HG03521 (cell line): Measurements from ENCODE around the gene SASH1.

Source experiments
- ATAC-seq: cut with Tn5 transposase; IDR thresholded peaks from one replicate; pipeline ENCODE4 v1.9.1; 2021; ENCODE audit warnings: mild to moderate bottlenecking, moderate library complexity; ENCODE audit not compliant: unreplicated experiment

Gene SASH1

DNA sequence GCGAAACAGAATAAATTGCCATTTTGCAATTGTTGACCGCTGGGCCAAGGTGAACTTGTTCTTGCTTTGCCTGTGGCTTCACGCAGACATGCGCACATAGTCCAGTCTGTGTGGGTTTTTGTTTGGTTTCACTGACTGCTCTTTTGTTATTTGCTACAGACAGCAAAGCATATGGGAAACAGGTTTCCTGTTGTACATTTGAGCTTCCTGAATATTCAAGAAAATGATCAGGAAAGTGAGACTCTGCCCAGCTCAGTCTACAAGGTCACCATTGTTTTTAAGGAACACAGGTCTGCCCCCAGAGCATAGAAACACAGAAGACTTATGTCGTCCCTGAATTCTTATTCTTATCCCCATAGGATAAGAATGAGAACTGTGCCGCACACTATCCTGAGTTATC, 55.6 kb downstream of the SASH1 start:
- ATAC-seq = no peak

DNA sequence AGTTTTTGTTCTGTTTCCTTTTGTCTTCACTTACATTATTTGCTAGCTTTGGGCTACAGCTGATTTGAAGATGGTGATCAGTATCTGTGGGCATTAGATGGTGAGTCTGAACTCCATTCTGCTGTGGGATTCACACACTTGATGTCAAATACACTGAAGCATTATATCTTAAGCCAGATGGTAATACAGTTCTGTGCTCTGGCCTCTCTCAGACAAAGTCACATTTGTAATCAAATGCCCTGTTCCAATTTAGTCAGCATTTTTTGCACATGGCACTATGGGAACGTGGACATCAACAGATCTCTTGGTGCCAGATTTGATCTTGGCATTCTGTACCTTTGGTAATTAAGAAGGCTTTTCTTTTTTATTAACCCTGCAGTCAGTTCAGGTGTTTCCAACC, 56.0 kb downstream of the SASH1 start:
- ATAC-seq = no peak

DNA sequence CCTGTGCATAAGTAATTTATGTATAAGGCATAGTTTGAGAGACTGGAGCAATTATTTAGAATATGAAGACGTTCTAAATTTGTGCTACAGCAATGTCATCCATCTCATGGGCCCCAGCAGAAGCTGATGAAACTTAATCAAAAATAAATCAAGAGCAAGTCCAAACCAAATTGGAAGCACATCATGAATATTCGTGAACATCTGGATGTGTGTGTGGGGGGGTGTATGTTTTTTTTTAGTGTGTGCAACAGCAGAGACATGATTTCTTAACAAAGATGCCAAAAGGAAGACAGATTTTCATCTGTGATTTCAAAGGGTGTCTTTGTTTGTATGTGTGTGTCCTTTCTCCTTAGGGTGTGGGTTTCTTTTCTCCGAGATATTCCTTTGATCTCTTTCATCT, 58.9 kb downstream of the SASH1 start:
- ATAC-seq = no peak

DNA sequence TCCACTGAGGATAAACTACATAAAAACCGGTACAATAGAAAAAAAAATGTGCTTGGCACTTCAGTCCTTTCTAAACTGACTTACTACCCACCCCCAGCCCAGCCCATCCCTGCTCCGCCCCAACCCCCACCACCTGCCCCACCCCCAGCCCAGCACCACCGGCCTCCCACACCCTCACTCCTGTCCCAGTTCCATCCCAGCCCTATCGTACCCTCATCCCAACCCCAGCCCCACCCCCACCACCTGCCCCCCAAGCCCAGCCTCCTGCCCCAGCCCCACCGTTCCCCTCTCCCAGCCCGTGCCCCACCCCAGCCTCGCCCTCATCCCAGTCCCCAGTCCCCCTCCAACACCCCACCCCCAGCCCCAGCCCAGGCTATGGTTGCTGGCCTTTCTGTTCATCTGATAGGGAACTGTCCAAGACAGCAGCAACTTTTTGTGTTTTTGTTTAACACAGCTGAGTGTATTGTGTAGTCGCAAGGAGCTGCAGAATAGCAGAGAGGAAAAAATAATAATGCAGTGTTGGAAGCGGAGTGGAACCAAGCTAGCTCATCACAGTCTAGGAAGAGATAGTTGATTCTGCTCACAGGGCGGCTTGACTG, 61.9 kb downstream of the SASH1 start:
- ATAC-seq = no peak

DNA sequence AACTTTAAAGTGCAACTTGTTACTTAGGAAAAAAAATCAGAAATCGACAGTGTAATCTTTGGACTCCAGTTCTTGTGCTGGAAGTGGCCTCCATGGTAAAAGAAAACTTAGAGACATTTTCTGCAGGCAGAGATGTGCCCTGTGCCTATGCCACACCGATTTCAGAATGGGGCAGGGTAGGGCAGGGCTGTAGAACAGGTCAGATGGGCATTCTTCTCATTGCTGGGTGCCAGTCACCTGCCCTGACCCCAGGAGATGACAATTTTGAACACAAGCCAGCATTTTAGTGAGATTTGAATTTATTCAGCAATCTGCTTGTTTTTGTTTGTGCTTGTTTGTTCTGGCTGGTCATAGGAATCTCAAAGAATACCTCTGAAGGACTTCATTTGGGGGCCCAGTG, 63.3 kb downstream of the SASH1 start:
- ATAC-seq = no peak

DNA sequence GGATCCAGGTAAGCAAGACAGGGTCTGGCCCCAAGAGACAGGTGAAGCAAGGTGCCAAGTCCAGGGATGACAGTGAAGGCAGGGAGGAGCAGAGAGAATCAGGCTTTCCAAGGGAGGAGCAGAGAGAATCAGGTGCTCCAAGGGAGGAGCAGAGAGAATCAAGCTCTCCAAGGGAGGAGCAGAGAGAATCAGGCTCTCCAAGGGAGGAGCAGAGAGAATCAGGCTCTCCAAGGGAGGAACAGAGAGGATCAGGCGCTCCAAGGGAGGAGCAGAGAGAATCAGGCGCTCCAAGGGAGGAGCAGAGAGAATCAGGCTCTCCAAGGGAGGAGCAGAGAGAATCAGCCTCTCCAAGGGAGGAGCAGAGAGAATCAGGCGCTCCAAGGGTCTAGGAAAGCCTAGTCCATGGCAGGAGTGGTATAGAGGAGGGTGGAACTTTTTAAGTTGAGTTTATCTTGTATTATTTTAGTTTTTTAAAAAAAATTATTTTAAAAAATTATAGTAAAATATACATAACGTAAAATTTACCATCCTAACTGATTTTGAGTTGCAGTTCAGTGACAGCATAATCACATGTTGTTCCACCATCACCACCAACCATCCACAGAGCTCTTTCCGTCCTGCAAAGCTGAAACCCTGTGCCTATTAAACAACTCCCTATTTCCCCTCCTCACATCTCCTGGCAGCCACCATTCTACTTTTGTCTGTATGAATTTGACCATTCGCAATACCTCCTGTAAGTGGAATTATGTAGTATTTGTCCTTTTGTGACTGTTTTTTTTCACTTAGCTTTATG, 64.1 kb downstream of the SASH1 start:
- ATAC-seq = no peak

DNA sequence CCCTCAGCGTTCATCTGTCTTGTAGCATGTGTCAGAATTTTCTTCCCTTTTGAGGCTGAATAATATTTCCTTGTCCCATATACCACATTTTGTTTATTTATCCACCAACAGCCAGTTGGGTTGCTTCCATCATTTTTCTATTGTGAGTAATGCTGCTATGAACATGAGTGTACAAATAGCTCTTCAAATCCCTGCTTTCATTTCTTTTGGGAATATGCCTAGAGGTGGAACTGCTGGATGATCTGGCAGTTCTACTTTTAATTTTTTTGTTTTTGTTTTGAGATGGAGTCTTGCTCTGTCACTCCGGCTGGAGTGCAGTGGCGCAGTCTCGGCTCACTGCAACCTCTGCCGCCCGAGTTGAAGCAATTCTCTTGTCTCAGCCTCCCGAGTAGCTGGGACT, 64.7 kb downstream of the SASH1 start:
- ATAC-seq = no peak

DNA sequence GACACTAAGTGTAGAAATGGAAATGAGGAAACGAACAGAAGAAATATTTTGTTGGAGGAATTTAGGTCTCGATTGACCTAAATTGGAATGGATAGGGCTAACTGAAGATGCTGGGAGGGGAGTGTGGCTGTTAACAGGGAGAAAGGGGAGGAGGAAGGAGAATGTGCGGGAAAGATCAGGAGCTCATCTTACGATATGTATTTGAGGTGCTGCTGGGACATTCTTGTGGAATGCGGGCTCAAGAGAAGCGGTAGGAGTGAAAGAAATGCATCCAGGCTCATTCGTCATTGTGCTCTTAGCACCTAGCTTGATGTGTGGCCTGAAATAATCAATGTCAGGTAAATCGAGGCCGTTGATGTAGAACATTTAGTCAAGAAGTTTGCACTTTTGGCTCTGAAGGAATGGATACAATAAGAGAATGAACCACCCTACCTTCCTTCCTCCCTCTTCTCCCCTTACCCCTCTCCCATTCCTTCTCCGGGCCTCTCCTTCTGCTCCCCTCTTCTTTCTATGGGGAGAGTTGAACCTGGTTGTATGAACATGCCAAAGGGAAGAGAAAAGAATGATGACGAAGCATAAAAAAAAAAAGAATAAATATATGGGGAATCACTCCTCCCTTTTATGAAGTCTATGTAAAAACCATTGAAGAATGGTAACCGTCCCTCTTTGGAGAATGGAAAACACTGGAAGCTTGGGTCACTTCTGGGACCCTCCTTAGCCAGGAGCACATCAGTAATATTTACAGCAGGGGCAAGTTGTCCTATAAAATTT, 70.9 kb downstream of the SASH1 start:
- no peak for ATAC-seq

DNA sequence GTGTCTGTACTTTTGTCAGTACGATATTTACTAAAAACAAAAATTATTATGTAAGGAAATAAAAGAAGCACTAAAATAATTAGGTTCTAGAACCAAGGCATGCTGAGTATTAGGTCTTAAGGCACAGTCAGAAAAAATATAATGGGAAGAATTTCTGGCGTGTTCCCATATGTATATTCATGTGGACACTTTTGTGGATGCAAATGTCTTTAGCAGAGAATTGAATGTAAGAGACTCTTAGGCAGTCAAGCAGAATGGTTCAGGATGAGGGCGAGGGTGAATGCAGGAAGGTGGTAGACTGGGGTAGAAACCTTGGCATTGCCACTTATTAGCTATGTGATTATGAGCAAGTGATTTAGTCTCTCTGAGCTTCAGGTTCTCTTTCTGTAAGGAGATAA, 71.5 kb downstream of the SASH1 start:
- ATAC-seq = no peak

DNA sequence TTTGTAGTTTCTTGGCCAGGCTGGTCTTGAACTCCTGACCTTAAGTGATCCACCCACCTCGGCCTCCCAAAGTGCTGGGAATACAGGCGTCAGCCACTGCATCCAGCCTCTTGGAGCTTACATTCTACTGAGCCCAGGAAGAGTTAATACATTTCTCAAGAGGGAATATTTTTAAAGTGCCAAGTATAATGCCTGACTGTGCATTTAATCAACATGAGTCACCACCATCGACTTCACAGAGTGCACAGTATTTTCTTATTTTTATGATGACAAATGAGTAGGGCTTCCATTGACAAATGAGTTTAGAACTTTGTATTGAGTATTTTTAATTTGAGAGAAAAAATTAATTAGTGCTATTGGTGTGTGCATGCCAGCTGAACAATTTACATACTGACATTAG, 72.2 kb downstream of the SASH1 start:
- no peak for ATAC-seq

DNA sequence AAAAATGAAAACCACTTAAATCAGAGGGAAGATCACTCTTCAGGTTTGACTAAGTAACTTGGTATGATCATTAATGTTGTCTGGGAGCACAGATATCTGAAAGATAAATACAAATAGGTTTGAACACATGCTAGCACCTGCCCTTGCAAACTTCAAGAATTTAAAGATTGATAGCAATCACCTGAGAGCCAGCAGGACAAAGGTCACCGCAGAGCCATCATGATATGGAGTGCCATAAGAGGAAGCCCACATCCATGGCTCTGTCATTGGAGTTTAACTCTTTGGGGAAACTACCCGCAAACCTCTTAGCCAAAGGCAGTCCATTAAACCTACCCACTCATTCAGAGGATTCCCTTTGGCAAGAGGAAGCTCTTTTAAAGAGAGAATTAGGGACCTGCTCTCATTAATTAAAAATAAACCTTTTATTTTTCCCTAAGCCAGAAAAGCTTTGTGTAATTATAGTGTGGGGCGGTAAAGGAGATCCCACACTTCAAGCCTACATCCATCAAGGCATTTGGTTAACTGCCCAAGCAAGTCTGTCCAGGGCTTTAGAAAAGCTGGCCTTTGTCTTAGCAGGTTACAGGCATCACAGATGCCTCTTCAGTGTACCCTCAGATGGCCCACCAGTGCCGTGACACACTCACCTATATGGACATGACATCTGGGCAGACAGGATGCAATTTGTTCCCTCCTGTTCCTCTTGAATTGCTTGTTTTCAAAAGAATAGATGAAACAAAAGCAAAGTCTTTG, 73.0 kb downstream of the SASH1 start:
- ATAC-seq = no peak

DNA sequence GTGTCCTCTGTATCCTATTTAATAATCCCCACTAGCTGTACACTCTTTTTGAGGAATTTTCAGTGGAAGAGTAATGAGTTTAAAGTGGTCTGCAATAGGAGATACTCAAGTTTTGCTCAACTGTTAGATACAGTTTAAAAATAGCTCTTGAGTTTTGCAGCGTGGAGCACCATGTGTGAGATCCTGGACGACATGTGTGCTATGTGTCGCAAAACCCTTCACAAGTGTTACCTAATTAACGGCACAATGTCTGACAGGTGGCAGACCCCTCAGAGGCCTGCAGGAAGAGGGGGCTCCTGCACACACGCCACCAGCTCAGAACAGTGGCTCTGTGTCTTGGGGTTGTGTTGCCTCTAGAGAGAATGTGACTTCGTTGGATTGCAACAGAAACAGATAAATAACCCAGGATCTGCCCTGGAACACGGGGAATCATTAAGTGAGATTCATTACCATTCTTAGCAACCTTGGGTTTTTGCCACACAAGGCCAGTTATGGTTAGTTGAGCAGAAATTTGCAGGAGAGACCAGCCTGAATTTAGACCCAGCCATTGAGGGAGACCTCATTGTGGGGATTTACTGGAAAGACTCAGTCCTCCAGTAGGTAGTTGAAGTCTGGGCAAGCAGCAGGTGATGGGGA, 73.8 kb downstream of the SASH1 start:
- ATAC-seq = no peak

DNA sequence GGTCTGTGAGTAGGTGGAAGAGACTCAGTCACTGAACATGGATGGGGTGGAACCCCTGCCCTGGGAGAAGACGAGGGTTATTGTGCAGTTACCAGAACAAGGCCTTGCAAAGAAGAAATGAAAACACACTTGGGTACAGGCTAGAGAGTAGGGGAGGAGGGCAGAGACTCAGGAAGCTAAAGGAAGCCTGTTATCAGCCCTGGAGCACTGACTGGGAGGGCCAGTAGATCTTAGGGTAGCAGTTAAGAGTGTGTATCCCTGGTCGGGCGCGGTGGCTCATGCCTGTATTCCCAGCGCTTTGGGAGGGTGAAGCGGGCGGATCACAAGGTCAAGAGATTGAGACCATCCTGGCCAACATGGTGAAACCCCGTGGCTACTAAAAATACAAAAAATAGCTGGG, 74.4 kb downstream of the SASH1 start:
- ATAC-seq = no peak

DNA sequence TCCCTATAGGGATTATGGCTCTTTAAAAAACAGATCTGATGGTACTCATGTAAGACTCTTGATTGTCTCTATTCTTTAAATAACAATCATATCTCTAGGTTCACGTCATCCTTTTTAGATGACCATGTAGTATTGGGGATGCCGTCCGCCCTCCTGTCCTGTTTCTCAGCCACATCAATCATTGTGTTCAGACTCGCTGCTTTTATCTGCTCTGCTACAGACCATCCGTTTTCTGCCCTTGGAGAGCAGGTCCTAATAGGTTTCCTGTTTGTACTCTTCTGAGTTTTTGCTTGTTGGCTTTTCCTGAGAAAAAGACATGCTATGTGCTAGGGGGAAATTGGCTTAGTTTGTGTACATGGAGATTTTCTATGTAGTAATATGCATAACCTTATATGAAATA, 76.8 kb downstream of the SASH1 start:
- ATAC-seq = no peak

DNA sequence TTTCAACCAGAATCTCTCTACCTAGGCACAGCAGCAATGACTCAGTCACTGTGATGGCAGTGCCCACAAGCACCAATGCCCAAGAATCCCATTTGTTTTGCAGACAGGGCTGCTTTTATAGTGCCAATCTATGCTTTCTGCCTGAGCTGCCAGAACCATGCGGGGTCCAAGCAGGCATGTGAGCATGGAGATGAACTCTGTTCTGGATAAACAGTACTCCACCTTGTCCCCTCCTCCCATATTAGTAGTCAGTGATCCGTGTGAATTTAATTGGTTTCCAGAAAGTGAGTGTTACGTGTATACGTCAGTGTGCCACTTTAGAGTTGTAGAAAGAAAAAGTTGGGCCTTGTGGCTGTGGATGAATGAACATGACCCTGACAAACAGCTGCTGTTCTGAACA, 79.4 kb downstream of the SASH1 start:
- ATAC-seq = no peak

DNA sequence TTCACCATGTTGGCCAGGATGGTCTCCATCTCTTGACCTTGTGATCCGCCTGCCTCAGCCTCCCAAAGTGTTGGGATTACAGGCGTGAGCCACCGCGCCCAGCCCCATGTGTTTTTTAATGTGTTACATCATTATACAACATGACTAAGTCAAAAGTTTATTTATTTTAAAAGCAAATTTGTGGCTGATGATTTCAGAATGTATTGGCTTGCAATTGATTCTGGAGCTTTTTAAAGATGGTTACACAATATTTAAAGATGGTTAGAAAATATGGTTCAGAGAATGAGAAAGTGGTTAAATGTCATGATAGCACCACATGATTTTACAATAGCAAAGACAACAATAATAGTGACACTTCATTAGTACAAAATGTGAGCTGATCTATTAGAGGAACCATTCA, 80.5 kb downstream of the SASH1 start:
- no peak for ATAC-seq

DNA sequence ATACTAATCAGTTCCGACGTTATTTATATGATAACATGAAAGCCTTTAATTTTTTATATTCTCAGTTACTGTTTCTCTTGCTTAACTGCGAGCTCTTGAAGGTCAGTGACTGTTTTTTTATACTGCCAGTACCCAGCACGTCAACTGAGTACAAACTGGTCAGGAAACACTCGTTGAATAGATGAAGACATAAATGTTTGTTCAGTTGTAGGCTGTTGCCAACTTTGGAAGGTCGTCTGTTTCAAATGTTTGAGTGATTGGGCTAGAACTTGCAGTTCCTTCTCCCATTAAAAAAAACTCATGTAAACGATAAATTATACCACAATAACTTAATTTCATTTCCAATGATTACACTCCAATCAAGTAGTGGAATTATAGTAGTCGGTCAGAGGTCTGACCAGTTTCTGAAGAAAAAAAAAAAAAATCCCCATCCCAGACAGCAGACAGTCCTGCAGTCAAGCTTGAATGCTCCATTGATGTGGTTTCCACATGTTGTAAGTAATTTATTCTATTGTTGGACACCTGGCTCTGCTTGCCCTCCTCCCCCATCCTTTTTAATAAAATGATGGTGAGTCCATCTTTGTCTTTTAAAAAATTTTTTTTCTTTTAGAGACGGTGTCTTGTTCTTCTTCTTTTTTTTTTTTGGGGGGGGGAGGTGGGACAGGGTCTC, 81.1 kb downstream of the SASH1 start:
- no peak for ATAC-seq

DNA sequence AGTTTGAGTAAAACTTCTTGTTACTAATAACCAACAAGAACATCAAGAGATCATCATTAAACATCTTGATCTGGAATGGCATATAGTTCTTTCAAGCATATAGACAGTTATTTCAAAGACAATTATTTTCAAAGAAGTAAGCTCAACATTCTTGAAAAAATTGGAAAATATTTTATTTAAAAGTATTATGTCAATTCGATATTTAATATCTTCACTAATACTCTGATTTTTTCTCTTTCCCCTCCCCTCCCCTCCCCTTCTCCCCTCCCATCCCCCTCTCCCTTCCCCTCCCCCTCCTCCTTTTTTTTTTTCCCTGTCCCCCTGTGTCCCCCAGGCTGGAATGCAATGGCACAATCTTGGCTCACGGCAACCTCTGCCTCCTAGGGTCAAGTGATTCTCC, 82.8 kb downstream of the SASH1 start:
- no peak for ATAC-seq

DNA sequence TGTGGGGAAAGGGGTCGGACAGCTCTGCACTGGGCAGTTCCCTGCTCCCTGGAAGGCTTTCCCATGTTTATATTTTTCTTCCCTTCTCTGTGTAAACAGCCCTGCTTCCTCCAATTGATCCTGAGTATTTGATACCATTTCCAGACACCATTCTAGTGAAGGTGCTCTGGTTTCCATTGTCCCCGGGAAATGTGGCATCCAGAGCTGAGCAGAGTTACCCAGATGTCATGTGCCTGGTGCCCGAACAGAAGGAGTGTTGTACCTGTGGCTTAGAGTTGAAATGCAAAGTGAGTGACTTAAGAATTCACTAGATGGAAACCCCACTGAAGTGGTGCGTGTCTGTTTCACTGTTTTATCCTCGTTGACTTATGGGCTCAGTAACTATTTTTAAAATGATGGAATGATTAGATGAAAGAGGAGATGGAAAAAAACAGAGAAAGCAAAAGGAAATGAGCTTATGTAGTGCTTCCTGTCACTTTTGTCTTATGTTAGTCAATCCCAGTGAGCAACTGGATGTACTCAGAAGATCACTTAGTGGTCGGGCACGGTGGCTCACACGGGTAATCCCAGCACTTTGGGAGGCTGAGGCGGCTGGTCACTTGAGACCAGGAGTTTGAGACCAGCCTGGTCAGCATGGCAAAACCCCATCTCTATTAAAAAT, 83.8 kb downstream of the SASH1 start:
- no peak for ATAC-seq

DNA sequence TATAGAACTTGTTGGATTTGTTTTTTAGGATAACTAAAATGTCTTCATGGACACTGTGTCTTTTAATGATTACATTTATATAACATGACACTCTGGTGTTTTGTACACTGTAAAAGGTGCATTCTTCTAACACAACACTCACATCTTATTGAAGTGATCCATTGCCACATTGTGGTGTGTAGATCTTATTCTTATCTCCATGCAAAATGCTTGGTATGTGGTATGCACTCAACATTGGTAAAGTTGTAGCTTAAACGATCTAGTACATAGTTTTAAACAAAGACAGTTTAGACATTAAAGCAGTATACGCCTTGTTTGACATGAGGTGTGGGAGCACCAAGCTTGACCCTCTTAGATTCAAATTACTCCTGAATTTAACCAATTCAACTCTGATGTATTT, 84.7 kb downstream of the SASH1 start:
- no peak for ATAC-seq
